GM21367 (cell line): Measurements from ENCODE around the gene RNF214.

Experiments
- ATAC-seq: cut with Tn5 transposase; IDR thresholded peaks from one replicate; pipeline ENCODE4 v1.9.1; 2021; ENCODE audit not compliant: unreplicated experiment

The RNF214 gene

DNA sequence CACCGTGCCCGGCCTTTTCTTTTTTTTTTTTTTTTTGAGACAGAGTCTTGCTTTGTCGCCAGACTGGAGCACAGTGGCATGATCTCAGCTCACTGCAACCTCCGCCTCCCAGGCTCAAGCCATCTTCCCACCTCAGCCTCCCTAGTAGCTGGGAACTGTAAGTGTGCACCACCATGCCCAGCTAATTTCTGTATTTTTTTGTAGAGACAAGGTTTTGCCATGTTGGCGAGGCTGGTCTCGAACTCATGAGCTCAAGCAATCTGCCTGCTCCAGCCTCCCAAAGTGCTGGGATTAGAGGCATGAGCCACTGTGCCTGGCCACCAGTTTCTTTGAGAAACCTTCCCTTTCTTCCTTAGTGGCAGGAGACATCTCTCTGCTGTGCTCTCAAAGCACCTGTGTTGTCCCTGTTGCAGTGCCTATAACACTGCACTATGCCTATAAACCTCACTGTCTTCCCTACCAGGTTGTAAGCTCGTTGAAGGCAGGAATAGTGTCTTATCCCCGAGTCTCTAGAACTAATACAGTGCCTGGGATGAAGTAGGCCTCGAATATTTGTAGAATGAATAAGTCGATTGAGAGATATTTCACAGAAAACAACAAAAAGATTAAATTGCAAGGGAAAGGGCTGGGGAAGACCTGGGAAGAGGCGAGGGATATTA is 19.6 kb upstream of the RNF214 start:
- no peak for ATAC-seq

DNA sequence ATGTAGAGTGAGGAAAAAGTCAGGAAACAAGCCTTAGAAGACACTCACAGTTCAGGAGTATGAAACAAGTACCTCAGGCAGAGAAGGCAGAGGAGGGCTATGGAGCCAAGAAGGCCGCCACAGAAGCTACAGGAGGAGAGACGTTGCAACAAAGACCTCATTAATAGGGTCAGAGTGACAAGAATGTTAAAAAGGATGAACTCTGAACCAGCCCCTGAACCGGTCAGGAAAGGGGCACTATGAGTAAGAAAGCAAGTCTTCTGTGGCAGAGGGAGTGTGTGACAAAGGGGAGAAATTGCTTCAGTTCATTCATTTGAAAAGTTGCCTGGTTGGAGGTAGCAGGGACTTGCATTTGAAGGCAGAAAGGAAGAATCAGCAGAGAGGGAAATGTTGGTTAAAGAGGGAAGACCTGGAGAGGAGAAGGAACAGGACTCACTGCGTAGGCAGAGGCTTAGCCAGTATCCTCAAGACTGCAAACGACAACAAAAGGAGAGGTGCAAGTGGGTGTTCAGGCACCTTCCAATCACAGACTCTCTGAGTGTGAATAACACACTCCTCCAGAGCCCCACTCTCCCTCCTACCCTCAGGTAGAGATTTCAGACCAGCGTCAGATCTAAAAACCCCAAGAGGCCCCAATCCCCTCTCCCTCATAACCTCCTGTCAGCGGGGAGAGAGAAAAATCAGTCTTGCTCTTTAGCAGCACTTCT is 17.9 kb upstream of the RNF214 start:
- ATAC-seq = no peak

DNA sequence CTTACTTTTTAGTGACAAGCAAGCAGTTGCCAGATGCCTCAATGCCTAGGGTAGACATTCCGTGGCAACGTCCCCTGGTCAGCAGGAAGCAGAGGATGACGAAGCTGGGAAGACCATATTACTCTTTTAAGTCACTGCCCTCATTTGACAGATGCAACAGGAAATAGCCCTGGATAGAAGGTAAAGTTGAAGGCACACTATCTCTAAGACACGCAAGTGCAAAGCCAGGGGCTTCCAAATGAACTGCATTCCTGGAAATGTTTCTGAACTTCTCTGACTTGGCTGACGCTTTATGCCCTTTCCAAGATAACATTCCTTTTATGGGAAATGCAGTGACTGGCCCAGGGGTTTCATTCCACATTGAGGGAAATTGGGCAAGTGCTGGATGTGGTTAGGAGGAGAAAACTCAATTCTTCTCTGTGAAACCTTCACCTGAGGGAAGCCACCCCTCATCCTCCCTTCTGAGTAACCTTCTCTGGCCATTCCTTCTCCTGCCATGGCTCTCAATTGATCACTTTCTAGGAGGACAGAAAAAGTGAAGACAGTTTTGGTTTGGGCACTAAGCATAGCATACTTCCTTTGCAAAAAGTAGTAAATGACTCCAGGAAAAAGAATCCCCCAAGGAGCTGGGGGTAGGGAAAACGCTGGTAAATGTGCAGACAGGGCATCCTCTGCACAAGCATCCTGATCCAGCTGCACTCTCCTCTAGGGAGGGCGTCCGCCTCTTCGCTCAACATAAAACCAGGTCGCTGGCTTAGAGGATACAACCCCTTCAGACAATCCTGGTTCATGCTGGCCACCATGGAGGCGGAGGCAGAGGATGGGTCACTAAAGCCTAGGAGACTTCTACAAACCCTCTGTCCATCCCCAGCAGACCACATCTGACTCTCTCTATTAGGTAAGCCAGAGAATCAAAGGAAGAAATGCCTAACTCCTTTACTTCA is 15.1 kb upstream of the RNF214 start:
- ATAC-seq = no peak

DNA sequence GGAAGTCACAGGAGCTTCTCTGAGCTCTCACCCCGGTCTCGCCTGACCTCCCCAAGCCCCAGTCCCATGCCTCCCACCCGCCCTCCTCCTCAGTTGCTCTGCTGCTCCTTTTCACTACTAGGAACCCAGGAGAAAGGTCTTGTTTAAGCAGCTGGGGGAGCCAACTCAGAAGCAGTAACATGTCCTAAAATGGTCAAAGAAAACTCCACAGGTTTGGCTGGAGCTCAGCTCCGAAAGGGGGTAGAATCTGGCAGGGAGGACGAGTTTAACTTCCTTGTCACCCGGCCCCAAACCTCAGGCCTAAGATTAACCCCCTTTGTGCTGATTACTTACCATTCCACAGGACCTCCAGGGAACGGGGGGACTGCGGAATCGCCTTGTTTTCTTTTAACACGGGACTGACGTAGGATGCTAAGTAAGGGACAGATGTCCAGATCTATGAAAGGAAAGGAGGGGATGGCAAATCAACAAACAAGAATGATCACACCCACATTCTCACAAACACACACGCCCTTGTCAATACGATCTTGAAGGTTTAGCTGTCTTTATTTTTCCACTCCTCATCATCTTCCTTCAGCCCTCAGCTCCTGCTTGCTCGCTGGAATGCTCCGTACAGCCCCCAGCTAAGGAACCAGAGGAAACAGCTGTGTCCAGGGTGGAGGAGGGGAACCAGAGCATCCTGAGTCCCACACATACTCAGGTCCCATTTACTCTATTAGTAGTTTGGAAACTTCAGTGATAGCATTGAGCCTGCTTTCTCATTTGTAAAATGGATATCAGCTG is 14.1 kb upstream of the RNF214 start:
- no peak for ATAC-seq

DNA sequence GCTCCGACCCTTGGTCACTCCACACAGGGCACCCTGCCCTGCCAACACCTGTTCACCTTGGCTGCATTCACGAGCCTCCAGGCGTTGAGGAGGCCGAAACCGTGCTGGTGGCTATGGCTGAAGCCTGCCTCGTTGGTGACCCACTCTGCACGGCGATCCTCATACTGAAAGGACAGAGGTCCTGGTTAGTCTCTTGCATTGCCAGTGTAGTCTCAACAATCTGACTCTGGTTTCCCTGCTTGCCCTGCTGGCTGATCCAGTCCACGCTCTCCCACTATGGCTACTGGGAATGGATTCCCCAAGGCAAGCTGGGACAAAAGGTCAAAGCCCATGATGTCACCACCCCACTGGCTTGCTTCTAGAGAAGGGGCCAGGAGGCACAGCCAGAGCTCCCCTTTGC is 13.5 kb upstream of the RNF214 start:
- no peak for ATAC-seq

DNA sequence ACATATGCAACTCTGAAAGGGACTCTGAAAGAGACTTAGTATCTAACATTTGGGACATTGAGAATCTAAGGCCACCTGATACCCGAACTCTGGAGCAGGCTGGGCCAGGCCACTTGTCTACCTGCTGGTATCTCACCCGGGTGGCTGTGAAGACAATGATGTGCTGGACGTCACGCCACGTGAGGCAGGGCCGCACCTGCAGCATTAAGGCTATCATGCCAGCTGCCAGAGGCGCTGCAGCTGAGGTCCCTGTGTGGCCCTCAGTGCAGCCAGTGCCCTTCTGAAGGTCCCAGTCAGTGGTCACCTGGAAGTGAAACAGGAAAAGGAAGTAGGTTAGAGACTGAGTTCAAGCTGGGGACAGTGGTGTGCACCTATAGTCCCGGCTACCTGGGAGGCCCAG is 13.0 kb upstream of the RNF214 start:
- no peak for ATAC-seq

DNA sequence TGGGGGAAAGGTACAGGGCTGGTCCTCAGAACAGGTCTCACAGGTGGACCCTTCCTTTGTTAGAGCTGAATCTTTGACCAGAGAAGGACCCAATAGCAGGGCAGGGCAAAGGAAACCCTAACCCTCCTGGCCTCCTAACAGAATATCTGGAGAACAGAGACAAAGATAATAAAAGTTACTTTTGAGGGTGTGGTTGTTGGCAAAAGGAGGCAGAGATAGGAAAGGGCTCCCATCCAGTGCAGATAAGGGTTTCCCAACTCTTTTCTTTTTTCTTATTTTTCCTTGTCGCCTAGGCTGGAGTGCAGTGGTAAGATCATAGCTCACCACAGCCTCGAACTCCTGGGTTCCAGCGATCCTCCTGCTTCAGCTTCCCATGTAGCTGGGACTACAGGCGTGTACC is 12.5 kb upstream of the RNF214 start:
- no peak for ATAC-seq

DNA sequence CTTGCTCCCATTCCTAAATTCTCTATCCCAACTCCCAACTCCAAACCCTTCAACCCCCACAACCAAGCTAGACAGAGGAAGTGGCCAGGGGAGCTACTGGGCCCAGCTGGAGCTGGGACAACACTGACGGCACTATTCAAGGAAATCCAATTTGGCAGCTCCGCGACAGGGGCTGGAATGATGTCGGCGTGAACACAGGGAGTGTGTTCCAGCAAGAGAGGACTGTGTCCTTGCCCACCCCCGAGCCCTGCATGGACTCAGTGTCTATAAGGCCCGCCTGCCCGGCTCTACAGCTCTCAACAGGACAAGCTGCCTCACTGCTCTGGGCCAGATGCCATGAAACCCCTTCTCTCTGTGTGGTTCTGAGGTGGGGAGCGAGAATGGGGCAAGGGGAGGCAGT is 11.9 kb upstream of the RNF214 start:
- ATAC-seq = no peak

DNA sequence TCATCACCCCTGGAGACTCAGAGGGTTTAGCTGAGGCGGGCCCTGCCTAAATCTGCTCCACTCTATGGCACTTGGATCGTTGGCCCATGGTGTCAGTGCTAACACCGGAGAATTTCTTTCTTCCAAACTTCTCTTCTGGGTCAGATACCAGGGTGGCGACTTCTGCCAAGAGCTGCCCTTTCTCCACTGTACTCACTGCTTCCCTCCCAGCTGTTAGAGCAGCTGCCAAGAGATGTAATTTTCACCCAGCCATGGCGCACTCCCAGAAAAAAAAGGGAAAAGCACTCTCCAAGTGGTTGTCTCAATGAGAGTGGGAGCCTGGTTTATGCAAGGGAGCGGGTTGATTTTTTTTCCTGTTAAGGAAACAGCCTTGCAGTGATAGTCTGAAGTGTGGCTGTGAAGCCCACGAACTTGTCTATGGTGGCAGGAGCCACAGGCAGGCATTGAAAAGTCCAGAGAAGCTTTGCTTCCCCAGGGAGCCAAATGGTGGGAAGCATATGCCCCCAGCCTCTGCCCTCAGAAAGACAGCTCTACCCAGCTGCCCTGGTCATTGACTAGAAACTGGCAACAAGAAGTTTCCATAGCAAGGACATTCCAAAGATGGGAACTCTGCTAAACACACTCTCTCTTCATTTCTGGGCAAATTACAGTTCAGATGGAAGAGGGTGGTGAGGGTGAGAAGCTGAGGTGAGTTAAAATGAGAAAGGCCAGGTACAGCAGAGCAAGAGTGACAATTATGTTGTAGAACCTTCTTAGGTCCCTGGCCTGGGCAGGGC is 11.3 kb upstream of the RNF214 start:
- ATAC-seq = no peak

DNA sequence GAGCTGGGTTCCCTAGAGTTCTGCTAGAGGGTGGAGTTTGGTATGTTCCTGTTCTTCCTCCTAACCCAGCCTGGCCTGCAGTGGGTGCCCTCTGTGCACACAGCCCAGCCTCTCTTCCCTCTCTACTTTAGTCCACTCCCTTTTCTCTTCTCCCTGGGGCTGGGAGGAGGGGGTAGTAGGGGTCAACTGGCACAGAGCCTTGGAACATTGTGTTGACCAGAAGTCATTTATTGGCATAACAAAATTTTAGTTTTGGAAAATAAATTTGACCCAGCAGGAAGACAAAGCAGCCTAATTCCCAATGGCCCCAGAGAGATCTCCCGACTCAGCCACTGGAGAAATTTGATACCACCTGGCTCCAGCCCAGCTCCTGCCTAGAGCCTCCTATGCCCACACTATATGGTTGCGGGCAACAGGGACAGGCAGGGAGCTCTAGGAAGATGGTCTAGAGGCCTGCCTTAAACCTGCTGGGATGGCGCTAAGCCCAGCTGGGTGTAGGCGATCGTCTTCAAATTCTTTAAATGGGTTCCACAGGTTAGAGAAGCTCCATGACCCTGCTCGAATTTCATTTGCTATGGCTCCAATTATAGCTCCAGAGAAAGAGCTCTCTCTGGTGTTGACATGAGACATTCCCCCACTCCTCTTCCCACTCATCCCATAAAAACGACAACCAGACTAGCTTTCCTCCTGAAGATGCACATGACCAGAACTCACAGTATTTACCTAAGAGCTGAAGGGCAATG is 10.5 kb upstream of the RNF214 start:
- ATAC-seq = no peak

DNA sequence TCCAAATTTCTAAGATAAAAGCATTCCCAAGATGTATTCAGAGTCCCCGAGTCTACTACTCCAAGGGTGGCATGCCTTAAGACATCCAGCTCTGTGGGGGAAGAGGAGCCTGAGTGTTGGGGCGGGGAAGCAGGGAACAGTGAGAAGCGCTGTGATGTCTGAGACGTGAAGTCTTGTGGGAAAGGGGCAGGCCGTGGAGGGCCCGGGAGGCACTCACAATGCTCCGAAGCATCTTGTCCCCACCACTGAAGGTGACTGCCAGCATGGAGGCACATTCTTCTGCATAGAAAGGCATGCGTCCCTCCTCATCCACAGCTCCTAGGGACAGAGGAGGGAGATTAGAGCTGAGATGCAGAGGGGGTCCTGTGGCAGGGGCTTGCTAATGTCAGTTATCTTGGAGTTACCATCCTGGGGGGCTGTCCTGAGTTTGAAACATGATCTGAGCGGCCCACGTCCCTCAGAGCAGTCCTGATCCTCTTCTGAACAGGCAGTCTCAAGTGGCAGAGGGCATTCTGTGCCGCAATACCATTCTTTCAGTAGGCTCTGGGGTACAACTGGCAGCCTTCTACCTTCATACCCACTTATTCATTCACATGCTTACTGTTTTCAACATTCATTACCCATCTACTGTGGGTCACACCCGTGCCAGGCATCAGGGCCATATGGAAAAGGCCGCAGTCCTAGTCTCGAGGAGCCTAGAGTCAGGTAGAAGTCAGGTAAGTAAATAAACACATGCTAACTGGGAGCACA is 9.3 kb upstream of the RNF214 start:
- ATAC-seq = no peak

DNA sequence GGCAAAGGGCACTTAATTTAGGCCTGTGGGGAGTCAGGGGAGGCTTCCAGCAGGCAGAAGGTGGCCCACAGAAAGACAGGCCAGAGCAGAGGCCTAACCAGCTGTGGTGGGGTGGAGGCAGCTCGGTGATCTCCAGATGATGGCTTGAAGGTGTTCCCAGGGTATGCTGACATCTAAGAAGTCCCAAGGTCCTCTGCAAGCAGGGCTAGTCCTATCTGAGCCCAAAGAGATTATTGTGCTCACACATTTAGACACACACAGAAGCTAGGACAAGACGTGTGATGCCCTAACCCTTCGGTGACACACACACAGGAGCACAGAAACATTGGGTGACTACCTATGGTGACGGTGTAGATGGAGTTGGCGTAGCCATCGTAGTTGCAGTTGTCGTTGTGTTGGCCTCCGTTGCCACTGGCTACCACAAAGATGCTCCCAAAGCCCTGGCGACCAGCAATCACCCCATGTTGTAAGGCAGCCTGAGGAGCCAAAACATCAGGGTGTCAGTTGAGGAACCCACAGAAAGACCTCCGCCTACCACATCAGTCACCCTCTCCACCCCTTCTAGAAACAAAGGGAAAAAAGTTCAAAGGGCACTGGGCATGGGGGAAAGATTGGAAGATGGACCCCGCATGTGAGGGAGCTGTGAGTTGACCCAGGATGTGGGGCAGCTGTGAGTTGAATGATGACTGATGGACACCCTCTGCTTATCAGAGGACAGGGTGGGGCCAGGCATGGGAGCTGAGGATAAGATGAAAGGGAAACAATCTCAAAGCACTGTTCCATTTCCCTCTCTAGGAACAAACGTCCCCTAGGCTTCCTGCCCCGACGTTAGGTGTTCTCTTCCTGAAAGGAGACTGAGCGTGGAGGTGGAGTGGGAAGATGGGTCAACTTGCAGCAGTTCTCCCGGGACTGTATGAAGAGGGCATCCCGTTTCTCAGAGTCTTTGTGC is 8.5 kb upstream of the RNF214 start:
- ATAC-seq = no peak

DNA sequence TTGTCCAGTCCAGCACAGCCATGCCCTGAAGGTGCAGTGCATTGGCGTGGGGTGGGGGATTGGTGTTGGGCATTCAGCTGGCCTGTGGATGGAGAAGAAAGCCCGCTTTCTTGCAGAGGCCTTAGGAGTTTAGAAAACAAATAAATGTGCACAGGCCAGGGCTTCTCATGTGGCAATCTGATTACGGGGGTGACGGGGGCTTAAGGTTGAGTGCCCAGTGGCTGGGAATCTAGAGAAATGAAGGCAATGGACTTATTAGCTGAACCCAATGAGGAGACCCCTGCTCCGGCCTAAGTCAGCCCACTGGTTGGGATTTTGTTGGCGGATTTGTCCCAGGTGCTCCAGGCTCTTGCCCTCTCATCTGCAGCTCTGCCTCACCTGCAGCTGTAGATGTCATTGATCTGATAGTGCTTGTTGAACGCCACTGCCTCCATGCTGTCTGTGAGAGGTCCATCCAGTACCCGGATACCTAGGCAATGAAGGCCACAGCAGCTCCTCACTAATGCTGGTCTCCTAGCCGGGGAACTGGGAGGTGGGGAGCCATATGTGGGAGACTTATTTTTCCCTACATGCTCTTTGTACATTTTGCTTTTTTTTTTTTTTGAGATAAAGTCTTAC is 6.8 kb upstream of the RNF214 start:
- no peak for ATAC-seq

DNA sequence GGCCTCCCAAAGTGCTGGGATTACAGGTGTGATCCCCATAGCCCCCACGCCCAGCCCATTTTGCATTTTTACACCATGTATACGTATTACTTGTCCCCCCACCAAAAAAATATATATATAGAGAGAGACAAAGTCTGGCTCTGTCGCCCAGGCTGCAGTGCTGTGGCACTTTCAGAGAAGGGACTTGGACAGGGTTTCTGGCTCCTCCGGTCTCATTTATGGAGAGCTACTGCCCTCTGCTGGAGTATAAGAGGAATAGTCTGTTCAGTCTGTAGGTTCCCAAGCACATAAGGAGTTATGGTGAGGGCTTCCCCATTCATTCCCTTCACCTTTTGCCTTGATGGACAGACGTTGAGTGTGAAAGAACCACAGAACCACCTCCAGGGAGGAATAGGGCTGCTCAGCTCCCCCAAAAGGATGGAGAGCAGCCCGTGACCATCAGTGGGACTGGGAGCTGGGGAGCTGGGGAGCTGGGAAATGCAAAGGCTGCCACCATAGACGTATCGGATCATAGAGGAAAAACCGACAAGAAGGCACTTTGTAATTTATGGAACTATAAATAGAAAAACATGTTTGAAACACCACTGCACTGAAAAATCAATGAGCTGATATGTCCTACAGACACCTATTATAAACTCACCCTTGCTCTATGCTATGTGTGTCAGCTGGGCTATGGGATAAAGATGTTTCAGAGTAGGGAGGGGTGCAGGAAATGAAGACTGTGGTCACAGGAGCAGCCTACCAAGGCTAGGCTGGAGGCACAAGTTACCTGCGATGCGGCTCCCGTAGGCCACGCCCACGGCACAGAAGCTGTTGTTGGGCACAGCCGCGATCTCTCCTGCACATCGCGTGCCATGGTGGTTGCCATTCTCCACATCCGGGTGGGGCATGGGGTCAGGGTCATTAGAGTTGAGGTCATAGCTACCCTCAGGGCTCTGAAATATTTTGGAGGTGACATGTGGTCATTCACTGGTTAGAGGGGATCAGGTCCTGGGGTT is 5.8 kb upstream of the RNF214 start:
- no peak for ATAC-seq

DNA sequence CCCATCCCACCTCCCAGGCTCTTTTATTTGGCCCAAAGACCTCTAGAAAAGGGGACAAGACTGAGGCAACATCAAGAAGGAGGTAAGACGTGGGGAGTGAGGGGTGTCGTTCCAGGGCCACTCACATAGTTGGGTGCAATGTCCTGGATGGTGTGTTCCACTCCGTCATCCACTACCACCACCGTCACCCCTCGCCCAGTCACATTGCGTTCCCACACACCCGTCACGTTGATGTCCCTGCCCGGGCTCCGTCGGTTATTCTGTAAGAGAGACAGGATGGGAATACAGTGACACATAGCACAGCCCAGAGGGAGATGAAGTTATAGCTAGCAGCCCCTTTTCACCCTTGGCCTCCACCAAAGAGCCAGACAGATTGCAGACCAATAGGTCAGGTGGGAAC is 4.4 kb upstream of the RNF214 start:
- no peak for ATAC-seq

DNA sequence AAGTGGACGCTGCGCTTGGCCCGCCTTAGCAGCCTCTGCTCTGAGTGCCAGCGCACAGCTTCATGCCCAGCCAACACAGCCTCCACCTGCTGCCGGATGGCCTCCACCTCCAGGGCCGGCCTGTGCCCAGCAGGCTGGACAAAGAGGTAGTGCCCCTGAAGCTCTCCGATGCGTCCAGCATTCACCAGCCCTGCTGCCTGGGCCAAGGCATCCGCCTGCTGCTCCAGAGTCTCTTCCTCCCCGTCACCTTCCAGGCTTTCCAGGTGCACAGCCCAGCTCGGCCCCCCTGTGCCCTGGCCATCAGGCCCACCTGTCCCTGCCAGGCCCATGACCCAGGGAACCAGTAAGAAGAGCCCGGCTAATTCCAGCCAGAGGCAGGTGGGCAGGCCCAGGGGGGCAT is 3.1 kb upstream of the RNF214 start:
- ATAC-seq = no peak
